Measurements from ENCODE around the gene GGA1. TPM values are rescaled to one million over a fixed set of nuclear protein-coding genes. Genes with fewer than 3 reads are reported as not detected.

GGA1 gene
- total RNA-seq, 3 donors from 2014 or later (not counting 1 experiment from before 2014, with no cell fraction given): 69.3 to 87.8 (median 80.2) TPM

GRCh38 chr22:37635157-37635556 is 26.5 kb downstream of the GGA1 start:
- 79% methylated on average over 7 of the region's 7 CpGs for WGBS (ENCODE audit: insufficient coverage)
- ATAC-seq: no peak
- intact Hi-C loops (cut with micrococcal nuclease): loop anchor here (10.0 kb wide), 1 partner anchor 210 kb away; the partner anchor contains the start of genes ANKRD54 and EIF3L

GRCh38 chr22:37636186-37636948 is 27.7 kb downstream of the GGA1 start:
- 4% methylated on average over 4 of the region's 6 CpGs for WGBS (ENCODE audit: insufficient coverage)
- H3K27me3 ChIP-seq (ENCODE audit: control insufficient read depth, insufficient read depth, low read length): no peaks in the 10 kb centered on the region
- H3K27me3 Mint-ChIP-seq (ENCODE audit: low read depth in 2 of 2): no peaks in the 10 kb centered on the region
- peak; percentile 42 for TF ChIP-seq CTCF (IDR thresholded peaks at IDR 0.05)
- DNase-seq: peak; percentile 39 to 58
- peaks cover 90% of the 10 kb centered on the region for H3K4me1 ChIP-seq (ENCODE audit: control insufficient read depth, insufficient read depth, low read length)
- no peaks in the 10 kb centered on the region for H3K9me3 ChIP-seq (ENCODE audit: control insufficient read depth, insufficient read depth, low read length)
- H3K4me3 Mint-ChIP-seq: peak overlapping the region; percentile 98
- H3K27ac Mint-ChIP-seq: peak overlapping the region; percentile 93 to 99
- H3K36me3 Mint-ChIP-seq: no peaks in the 10 kb centered on the region
- no peaks in the 10 kb centered on the region for H3K9me3 Mint-ChIP-seq
- no peak overlapping the region for H3K4me3 ChIP-seq (ENCODE audit: low read length)
- peak overlapping the region; percentile 83 for H3K27ac ChIP-seq (ENCODE audit: low read length)
- intact Hi-C loops (cut with micrococcal nuclease): loop anchor here (10.0 kb wide), 1 partner anchor 208 kb away; the partner anchor contains the start of genes ANKRD54 and EIF3L
- H3K4me1 Mint-ChIP-seq: peaks cover 57 to 84% of the 10 kb centered on the region in 2 donors
- peaks cover 4% of the 10 kb centered on the region for H3K36me3 ChIP-seq (ENCODE audit: control insufficient read depth, insufficient read depth, low read length)
- peak; percentile 15 to 27 (median 22) for ATAC-seq

More at GRCh38 chr22:37635157-37635556, 26.5 kb downstream of the GGA1 start:
- DNase-seq: no peak
- H3K27ac ChIP-seq (ENCODE audit: low read length): peak overlapping the region; percentile 83
- Mint-ChIP-seq H3K27ac (peak overlapping the region; percentile 93 to 99), H3K36me3 (no peaks in the 10 kb centered on the region), H3K9me3 (no peaks in the 10 kb centered on the region), H3K27me3 (ENCODE audit: low read depth in 2 of 2) (no peaks in the 10 kb centered on the region), H3K4me1 (peaks cover 57 to 84% of the 10 kb centered on the region in 2 donors), H3K4me3 (peak overlapping the region; percentile 98)
- H3K4me3 ChIP-seq (ENCODE audit: low read length): no peak overlapping the region
- no peaks in the 10 kb centered on the region for H3K9me3 ChIP-seq (ENCODE audit: control insufficient read depth, insufficient read depth, low read length)
- TF ChIP-seq CTCF (IDR thresholded peaks at IDR 0.05): no peak
- no peaks in the 10 kb centered on the region for H3K36me3 ChIP-seq (ENCODE audit: control insufficient read depth, insufficient read depth, low read length)
- H3K4me1 ChIP-seq (ENCODE audit: control insufficient read depth, insufficient read depth, low read length): peaks cover 90% of the 10 kb centered on the region
- H3K27me3 ChIP-seq (ENCODE audit: control insufficient read depth, insufficient read depth, low read length): no peaks in the 10 kb centered on the region

GRCh38 chr22:37636949-37637273 is 28.3 kb downstream of the GGA1 start:
- Histone ChIP-seq H3K27ac (ENCODE audit: low read length) (peak overlapping the region; percentile 83), H3K36me3 (ENCODE audit: control insufficient read depth, insufficient read depth, low read length) (peaks cover 9% of the 10 kb centered on the region), H3K9me3 (ENCODE audit: control insufficient read depth, insufficient read depth, low read length) (no peaks in the 10 kb centered on the region), H3K27me3 (ENCODE audit: control insufficient read depth, insufficient read depth, low read length) (no peaks in the 10 kb centered on the region), H3K4me3 (ENCODE audit: low read length) (no peak overlapping the region), H3K4me1 (ENCODE audit: control insufficient read depth, insufficient read depth, low read length) (peaks cover 90% of the 10 kb centered on the region)
- Mint-ChIP-seq H3K27me3 (ENCODE audit: low read depth in 2 of 2) (no peaks in the 10 kb centered on the region), H3K9me3 (no peaks in the 10 kb centered on the region), H3K4me1 (peaks cover 54 to 84% of the 10 kb centered on the region in 2 donors), H3K27ac (peak overlapping the region; percentile 93 to 99), H3K4me3 (peak overlapping the region; percentile 98), H3K36me3 (no peaks in the 10 kb centered on the region)
- no peak for DNase-seq
- TF ChIP-seq CTCF (IDR thresholded peaks at IDR 0.05): no peak
- intact Hi-C loops (cut with micrococcal nuclease): loop anchor here (10.0 kb wide), 1 partner anchor 208 kb away; the partner anchor contains the start of genes ANKRD54 and EIF3L
- ATAC-seq: no peak
- 5% methylated on average over 1 of the region's 3 CpGs for WGBS (ENCODE audit: insufficient coverage)

All from natural killer cell (primary cell).